ENCODE results near the gene ZNF335.

The ZNF335 gene

GRCh38 chr20:45924391-45925261 lies 47.4 kb downstream of the ZNF335 start:
- no peaks in the 10 kb centered on the region for H3K79me2 ChIP-seq (ENCODE audit: insufficient read depth, low read length)
- H3F3A ChIP-seq (ENCODE audit: low read depth): no peaks in the 10 kb centered on the region
- no peaks in the 10 kb centered on the region for H3K9me3 ChIP-seq (ENCODE audit: insufficient read depth, low read depth, low read length)
- no peak overlapping the region for H3K4me3 ChIP-seq (ENCODE audit: low read length, poor library complexity, severe bottlenecking)
- no peak overlapping the region for H2AFZ ChIP-seq (ENCODE audit: low read length)
- H3K36me3 ChIP-seq (ENCODE audit: insufficient read depth, low read length): no peaks in the 10 kb centered on the region
- no peaks in the 10 kb centered on the region for H3K27me3 ChIP-seq (ENCODE audit: insufficient read depth, low read length, poor library complexity, severe bottlenecking)
- H3K4me2 ChIP-seq (ENCODE audit: low read depth, low read length, poor library complexity, severe bottlenecking): no peak overlapping the region
- H3K9ac ChIP-seq (ENCODE audit: low read depth, low read length, poor library complexity, severe bottlenecking): no peak overlapping the region
- no peaks in the 10 kb centered on the region for H3K4me1 ChIP-seq (ENCODE audit: insufficient read depth, low read length, poor library complexity, severe bottlenecking)
- H4K20me1 ChIP-seq (ENCODE audit: insufficient read depth, low read length, poor library complexity, severe bottlenecking): no peaks in the 10 kb centered on the region
- TF ChIP-seq, protein P1, sequence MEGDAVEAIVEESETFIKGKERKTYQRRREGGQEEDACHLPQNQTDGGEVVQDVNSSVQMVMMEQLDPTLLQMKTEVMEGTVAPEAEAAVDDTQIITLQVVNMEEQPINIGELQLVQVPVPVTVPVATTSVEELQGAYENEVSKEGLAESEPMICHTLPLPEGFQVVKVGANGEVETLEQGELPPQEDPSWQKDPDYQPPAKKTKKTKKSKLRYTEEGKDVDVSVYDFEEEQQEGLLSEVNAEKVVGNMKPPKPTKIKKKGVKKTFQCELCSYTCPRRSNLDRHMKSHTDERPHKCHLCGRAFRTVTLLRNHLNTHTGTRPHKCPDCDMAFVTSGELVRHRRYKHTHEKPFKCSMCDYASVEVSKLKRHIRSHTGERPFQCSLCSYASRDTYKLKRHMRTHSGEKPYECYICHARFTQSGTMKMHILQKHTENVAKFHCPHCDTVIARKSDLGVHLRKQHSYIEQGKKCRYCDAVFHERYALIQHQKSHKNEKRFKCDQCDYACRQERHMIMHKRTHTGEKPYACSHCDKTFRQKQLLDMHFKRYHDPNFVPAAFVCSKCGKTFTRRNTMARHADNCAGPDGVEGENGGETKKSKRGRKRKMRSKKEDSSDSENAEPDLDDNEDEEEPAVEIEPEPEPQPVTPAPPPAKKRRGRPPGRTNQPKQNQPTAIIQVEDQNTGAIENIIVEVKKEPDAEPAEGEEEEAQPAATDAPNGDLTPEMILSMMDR (conservative IDR thresholded peaks at IDR 0.05; ENCODE audit: low read length): no peak
- no peak for TF ChIP-seq EZH2phosphoT487 (IDR thresholded peaks at IDR 0.05; ENCODE audit: borderline replicate concordance)
- no peaks in the 10 kb centered on the region for H3K9me2 ChIP-seq (replicated peaks; ENCODE audit: low read depth, low read length)

DNA sequence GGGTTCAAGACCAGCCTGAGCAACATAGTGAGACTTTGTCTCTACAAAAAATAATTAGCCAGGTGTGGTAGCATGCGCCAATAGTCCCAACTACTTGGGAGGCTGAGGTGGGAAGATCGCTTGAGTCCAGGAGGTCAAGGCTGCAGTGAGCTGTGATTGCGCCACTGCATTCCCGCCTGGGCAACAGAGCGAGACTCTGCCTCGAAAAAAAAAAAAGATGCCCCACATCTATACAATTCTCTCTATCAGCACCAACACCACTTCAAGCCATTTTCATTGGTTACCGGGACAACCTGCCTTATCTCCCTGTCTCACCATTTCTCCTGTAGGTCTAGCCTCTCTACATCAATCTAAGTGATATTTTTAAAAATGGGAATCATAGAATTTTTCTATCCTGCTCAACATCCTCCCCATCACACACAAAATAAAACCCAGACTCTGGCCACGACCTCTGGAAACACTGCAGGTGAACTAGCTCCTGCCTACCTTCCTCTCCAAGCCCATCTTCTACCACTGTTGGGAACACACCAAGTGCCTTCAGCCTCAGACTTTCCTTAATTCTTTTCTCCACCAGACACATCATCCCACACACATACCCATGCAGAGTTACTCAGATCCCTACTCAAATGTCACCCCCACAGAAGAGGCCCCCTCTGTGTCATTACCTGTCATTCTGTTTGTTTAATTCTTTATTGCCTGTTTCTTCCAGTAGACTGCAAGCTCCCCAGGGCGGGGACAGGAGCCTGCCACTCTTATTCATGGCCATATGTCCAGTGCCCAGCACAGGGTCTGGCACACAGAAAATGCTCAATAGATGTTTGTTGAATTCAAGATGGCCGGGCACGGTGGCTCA lies 50.4 kb downstream of the ZNF335 start:
- Histone ChIP-seq H2AFZ (ENCODE audit: low read length) (no peak overlapping the region), H3K4me1 (ENCODE audit: insufficient read depth, low read length, poor library complexity, severe bottlenecking) (no peaks in the 10 kb centered on the region), H4K20me1 (ENCODE audit: insufficient read depth, low read length, poor library complexity, severe bottlenecking) (no peaks in the 10 kb centered on the region), H3K36me3 (ENCODE audit: insufficient read depth, low read length) (no peaks in the 10 kb centered on the region), H3K4me3 (ENCODE audit: low read length, poor library complexity, severe bottlenecking) (no peak overlapping the region), H3K9ac (ENCODE audit: low read depth, low read length, poor library complexity, severe bottlenecking) (no peak overlapping the region), H3K9me3 (ENCODE audit: insufficient read depth, low read depth, low read length) (no peaks in the 10 kb centered on the region), H3K79me2 (ENCODE audit: insufficient read depth, low read length) (no peaks in the 10 kb centered on the region), H3F3A (ENCODE audit: low read depth) (no peaks in the 10 kb centered on the region), H3K4me2 (ENCODE audit: low read depth, low read length, poor library complexity, severe bottlenecking) (no peak overlapping the region), H3K27me3 (ENCODE audit: insufficient read depth, low read length, poor library complexity, severe bottlenecking) (no peaks in the 10 kb centered on the region), H3K9me2 (replicated peaks; ENCODE audit: low read depth, low read length) (no peaks in the 10 kb centered on the region)
- TF ChIP-seq, protein P1 (conservative IDR thresholded peaks at IDR 0.05; ENCODE audit: low read length): no peak
- TF ChIP-seq EZH2phosphoT487 (IDR thresholded peaks at IDR 0.05; ENCODE audit: borderline replicate concordance): no peak

GRCh38 chr20:45920462-45921336 lies 51.3 kb downstream of the ZNF335 start:
- Histone ChIP-seq H3K9me3 (ENCODE audit: insufficient read depth, low read depth, low read length) (no peaks in the 10 kb centered on the region), H3K4me3 (ENCODE audit: low read length, poor library complexity, severe bottlenecking) (no peak overlapping the region), H3K79me2 (ENCODE audit: insufficient read depth, low read length) (no peaks in the 10 kb centered on the region), H2AFZ (ENCODE audit: low read length) (no peak overlapping the region), H3K27me3 (ENCODE audit: insufficient read depth, low read length, poor library complexity, severe bottlenecking) (no peaks in the 10 kb centered on the region), H3F3A (ENCODE audit: low read depth) (no peaks in the 10 kb centered on the region), H4K20me1 (ENCODE audit: insufficient read depth, low read length, poor library complexity, severe bottlenecking) (no peaks in the 10 kb centered on the region), H3K9me2 (replicated peaks; ENCODE audit: low read depth, low read length) (no peaks in the 10 kb centered on the region), H3K9ac (ENCODE audit: low read depth, low read length, poor library complexity, severe bottlenecking) (no peak overlapping the region), H3K4me1 (ENCODE audit: insufficient read depth, low read length, poor library complexity, severe bottlenecking) (no peaks in the 10 kb centered on the region), H3K4me2 (ENCODE audit: low read depth, low read length, poor library complexity, severe bottlenecking) (no peak overlapping the region), H3K36me3 (ENCODE audit: insufficient read depth, low read length) (no peaks in the 10 kb centered on the region)
- TF ChIP-seq EZH2phosphoT487 (IDR thresholded peaks at IDR 0.05; ENCODE audit: borderline replicate concordance): no peak
- TF ChIP-seq, protein P1 (conservative IDR thresholded peaks at IDR 0.05; ENCODE audit: low read length): no peak

All from Loucy (cell line).